Spinal cord (tissue), 10 donors: ENCODE data around the gene DLK1. TPM values are rescaled to one million over a fixed set of nuclear protein-coding genes. Genes with fewer than 3 reads are reported as not detected.

ENCODE experiments used
- DNase-seq, 6 donors: peaks; one replicate each; pipeline versions ENCODE4 v3.0.0 to v3.0.0-alpha.2; 2013 to 2015; ENCODE audit warnings: low spot score in 6 of 6, low read depth in 4 of 6
- H3K27ac ChIP-seq: one replicate; pipeline ENCODE4 v1.5.1; 2013; ENCODE audit warnings: low read depth, low read length, control low read depth
- H3K27me3 ChIP-seq: one replicate; pipeline ENCODE4 v1.6.1; 2013; ENCODE audit warnings: low read length; ENCODE audit not compliant: control insufficient read depth, insufficient read depth
- H3K36me3 ChIP-seq: one replicate; pipeline ENCODE4 v1.6.1; 2013; ENCODE audit warnings: low read length; ENCODE audit not compliant: control insufficient read depth, insufficient read depth
- H3K4me1 ChIP-seq: one replicate; pipeline ENCODE4 v1.6.1; 2013; ENCODE audit warnings: low read length; ENCODE audit not compliant: control insufficient read depth, insufficient read depth
- H3K4me3 ChIP-seq: one replicate; pipeline ENCODE4 v1.5.1; 2013; ENCODE audit warnings: low read depth, low read length, control low read depth
- H3K9me3 ChIP-seq: one replicate; pipeline ENCODE4 v1.6.1; 2013; ENCODE audit warnings: low read length; ENCODE audit not compliant: control insufficient read depth, insufficient read depth
- WGBS: methylation state at CpG from one replicate; pipeline ENCODE4 v1.1.5; 2013; ENCODE audit warnings: missing lambda C conversion rate; ENCODE audit not compliant: insufficient coverage; 5-methylcytosine and 5-hydroxymethylcytosine counted together
- polyA plus RNA-seq, 2 donors: library from polyadenylated mRNA; unstranded; fragments of 120-200 nt; gene quantifications; one replicate each; pipeline ENCODE4 v1.2.1, GENCODE V29; 2013; ENCODE audit not compliant: insufficient read length in 2 of 2
- total RNA-seq, 2 donors: library from RNA; depleted of rRNA in 1 of 2; stranded (reverse); fragments of 120-200 nt in 1 of 2; fragments of >200 nt in 1 of 2; gene quantifications; one replicate each; pipeline versions ENCODE4 v1.2.3 to v1.2.4, GENCODE V29; 2013 to 2014
- donor health status: healthy.

Gene DLK1
- total and polyA plus RNA-seq, 4 donors = 4.9 to 15.7 (median 6.9) TPM

GRCh38 chr14:100730581-100730980, 3.9 kb downstream of the DLK1 start:
- peak in 1 of 6 donors; percentile 47 for DNase-seq
- Histone ChIP-seq H3K4me3 (no peak overlapping the region), H3K27me3 (peaks cover 54% of the 10 kb centered on the region), H3K27ac (no peak overlapping the region), H3K9me3 (no peaks in the 10 kb centered on the region), H3K36me3 (no peaks in the 10 kb centered on the region), H3K4me1 (peaks cover 46% of the 10 kb centered on the region)
- 23% methylated on average over 7 of the region's 15 CpGs for WGBS

- Histone ChIP-seq H3K27ac (no peak overlapping the region), H3K36me3 (no peaks in the 10 kb centered on the region), H3K4me3 (no peak overlapping the region), H3K4me1 (peaks cover 46% of the 10 kb centered on the region), H3K27me3 (peaks cover 48% of the 10 kb centered on the region), H3K9me3 (no peaks in the 10 kb centered on the region)
- WGBS = 89% methylated on average over 3 of the region's 7 CpGs
- DNase-seq = no peak
Observed at GRCh38 chr14:100731011-100731670, 4.4 kb downstream of the DLK1 start.

- Histone ChIP-seq H3K36me3 (no peaks in the 10 kb centered on the region), H3K27ac (no peak overlapping the region), H3K4me3 (no peak overlapping the region), H3K4me1 (peaks cover 40% of the 10 kb centered on the region), H3K27me3 (peaks cover 42% of the 10 kb centered on the region), H3K9me3 (no peaks in the 10 kb centered on the region)
- peak in 1 of 6 donors; percentile 41 for DNase-seq
- WGBS = 62% methylated on average over 31 of the region's 34 CpGs
Observed at GRCh38 chr14:100731846-100732765, 5.4 kb downstream of the DLK1 start.

- Histone ChIP-seq H3K9me3 (no peaks in the 10 kb centered on the region), H3K4me3 (no peak overlapping the region), H3K36me3 (no peaks in the 10 kb centered on the region), H3K27ac (no peak overlapping the region), H3K4me1 (peaks cover 36% of the 10 kb centered on the region), H3K27me3 (peaks cover 36% of the 10 kb centered on the region)
- 52% methylated on average over 7 of the region's 7 CpGs for WGBS
- DNase-seq = no peak
Observed at GRCh38 chr14:100732766-100733100, 6.0 kb downstream of the DLK1 start.

- WGBS = 39% methylated on average over 12 of the region's 19 CpGs
- Histone ChIP-seq H3K27me3 (peaks cover 30% of the 10 kb centered on the region), H3K4me1 (peaks cover 36% of the 10 kb centered on the region), H3K9me3 (no peaks in the 10 kb centered on the region), H3K27ac (no peak overlapping the region), H3K36me3 (no peaks in the 10 kb centered on the region), H3K4me3 (no peak overlapping the region)
- peak in 2 of 6 donors; percentile 48 to 74 for DNase-seq
Observed at GRCh38 chr14:100733152-100733850, 6.6 kb downstream of the DLK1 start.

GRCh38 chr14:100734031-100734990, 7.6 kb downstream of the DLK1 start:
- Histone ChIP-seq H3K9me3 (no peaks in the 10 kb centered on the region), H3K36me3 (no peaks in the 10 kb centered on the region), H3K4me3 (no peak overlapping the region), H3K4me1 (peaks cover 35% of the 10 kb centered on the region), H3K27me3 (peaks cover 22% of the 10 kb centered on the region), H3K27ac (no peak overlapping the region)
- 90% methylated on average over 51 of the region's 52 CpGs for WGBS
- no peak for DNase-seq

- 95% methylated on average over 17 of the region's 17 CpGs for WGBS
- DNase-seq = no peak
- Histone ChIP-seq H3K27ac (no peak overlapping the region), H3K4me3 (no peak overlapping the region), H3K27me3 (peaks cover 12% of the 10 kb centered on the region), H3K36me3 (no peaks in the 10 kb centered on the region), H3K4me1 (peaks cover 30% of the 10 kb centered on the region), H3K9me3 (no peaks in the 10 kb centered on the region)
Observed at GRCh38 chr14:100735271-100735670, 8.6 kb downstream of the DLK1 start.

- no peak for DNase-seq
- WGBS = 49% methylated on average over 19 of the region's 22 CpGs
- Histone ChIP-seq H3K36me3 (no peaks in the 10 kb centered on the region), H3K27me3 (peaks cover 7% of the 10 kb centered on the region), H3K9me3 (no peaks in the 10 kb centered on the region), H3K4me3 (no peak overlapping the region), H3K27ac (no peak overlapping the region), H3K4me1 (peaks cover 20% of the 10 kb centered on the region)
Observed at GRCh38 chr14:100736269-100737180, 9.8 kb downstream of the DLK1 start.
